Mammary epithelial cell (primary cell): ENCODE results near the gene MFF.
"Not testable (repeated sequence)": the region's sequence is repeated elsewhere in the genome, so short reads cannot be mapped to it uniquely, and the experiment has no call there.

Source experiments
- EZH2 ChIP-seq: IDR thresholded peaks from 2 replicates; pipeline ENCODE4 v1.6.1; 2012; ENCODE audit warnings: low read length, inconsistent platforms, borderline replicate concordance
- TF ChIP-seq, protein P1 (sequence below), 2 donors: IDR thresholded peaks in 1 of 2; conservative IDR thresholded peaks in 1 of 2; 2 replicates each; pipeline ENCODE4 v1.5.1; 2011 to 2012; ENCODE audit warnings: inconsistent platforms in 2 of 2, low read length in 2 of 2, mild to moderate bottlenecking in 2 of 2, control low read depth in 1 of 2, low read depth in 1 of 2; ENCODE audit not compliant: insufficient read depth in 1 of 2; ENCODE audit errors: extremely low read depth in 1 of 2

DNA sequence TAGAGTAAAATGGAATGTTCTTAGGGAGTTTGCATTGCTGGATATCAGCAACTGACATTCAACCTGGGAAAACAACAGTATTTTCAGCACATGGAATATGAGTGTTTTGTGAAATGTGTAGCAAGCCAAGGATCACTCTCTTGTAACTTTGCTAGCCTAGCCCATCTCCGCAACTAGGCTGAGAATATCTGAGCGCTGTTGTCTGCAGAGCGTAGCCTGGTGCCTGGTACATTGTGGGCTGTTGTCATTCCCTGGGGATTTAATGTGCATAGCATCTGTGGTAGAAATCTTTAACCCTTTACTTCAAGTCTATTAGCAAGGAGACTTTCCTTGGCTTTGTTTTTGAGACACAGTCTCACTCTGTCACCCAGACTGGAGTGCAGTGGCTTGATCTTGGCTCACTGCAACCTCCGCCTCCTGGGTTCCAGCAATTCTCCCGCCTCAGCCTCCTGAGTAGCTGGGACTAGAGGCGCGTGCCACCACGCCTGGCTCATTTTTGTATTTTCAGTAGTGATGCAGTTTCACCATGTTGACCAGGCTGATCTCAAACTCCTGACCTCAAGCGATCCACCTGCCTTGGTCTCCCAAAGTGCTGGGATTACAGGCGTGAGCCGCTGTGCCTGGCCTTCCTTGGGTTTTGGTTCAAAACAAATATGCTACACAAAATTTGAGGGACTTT is 39.7 kb downstream of the MFF start:
- TF ChIP-seq, protein P1, sequence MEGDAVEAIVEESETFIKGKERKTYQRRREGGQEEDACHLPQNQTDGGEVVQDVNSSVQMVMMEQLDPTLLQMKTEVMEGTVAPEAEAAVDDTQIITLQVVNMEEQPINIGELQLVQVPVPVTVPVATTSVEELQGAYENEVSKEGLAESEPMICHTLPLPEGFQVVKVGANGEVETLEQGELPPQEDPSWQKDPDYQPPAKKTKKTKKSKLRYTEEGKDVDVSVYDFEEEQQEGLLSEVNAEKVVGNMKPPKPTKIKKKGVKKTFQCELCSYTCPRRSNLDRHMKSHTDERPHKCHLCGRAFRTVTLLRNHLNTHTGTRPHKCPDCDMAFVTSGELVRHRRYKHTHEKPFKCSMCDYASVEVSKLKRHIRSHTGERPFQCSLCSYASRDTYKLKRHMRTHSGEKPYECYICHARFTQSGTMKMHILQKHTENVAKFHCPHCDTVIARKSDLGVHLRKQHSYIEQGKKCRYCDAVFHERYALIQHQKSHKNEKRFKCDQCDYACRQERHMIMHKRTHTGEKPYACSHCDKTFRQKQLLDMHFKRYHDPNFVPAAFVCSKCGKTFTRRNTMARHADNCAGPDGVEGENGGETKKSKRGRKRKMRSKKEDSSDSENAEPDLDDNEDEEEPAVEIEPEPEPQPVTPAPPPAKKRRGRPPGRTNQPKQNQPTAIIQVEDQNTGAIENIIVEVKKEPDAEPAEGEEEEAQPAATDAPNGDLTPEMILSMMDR (conservative IDR thresholded peaks at IDR 0.05 in 1 of 2, IDR thresholded peaks at IDR 0.05 in 1 of 2; ENCODE audit: extremely low read depth in 1 of 2, insufficient read depth in 1 of 2, low read depth in 1 of 2, low read length in 2 of 2): not testable (repeated sequence)
- not testable (repeated sequence) for TF ChIP-seq EZH2
